Colonic mucosa (tissue), 4 donors: ENCODE measurements around the gene WDR35. TPM values are rescaled to one million over a fixed set of nuclear protein-coding genes. Genes with fewer than 3 reads are reported as not detected.

Source experiments
- DNase-seq: peaks from one replicate; pipeline ENCODE4 v3.0.0-alpha.2; 2020
- H3K27ac ChIP-seq: fragments of 200-600 bp; one replicate; pipeline ENCODE4 v1.8.0; 2021
- H3K27me3 ChIP-seq: fragments of 200-600 bp; one replicate; pipeline ENCODE4 v1.8.0; 2021
- H3K36me3 ChIP-seq: fragments of 200-600 bp; one replicate; pipeline ENCODE4 v1.8.0; 2021
- H3K4me1 ChIP-seq: fragments of 200-600 bp; one replicate; pipeline ENCODE4 v1.8.0; 2021; ENCODE audit warnings: mild to moderate bottlenecking
- H3K4me3 ChIP-seq: fragments of 200-600 bp; one replicate; pipeline ENCODE4 v1.8.0; 2021
- H3K9ac ChIP-seq, 2 donors: one replicate each; pipeline ENCODE4 v1.7.0; 2013; ENCODE audit warnings: control low read depth in 2 of 2, low read depth in 2 of 2, low read length in 2 of 2
- H3K9me3 ChIP-seq: fragments of 200-600 bp; one replicate; pipeline ENCODE4 v1.8.0; 2021
- CTCF ChIP-seq: fragments of 200-600 bp; IDR thresholded peaks from one replicate; pipeline ENCODE4 v1.8.0; 2022; ENCODE audit warnings: antibody characterized with exemption, mild to moderate bottlenecking
- intact Hi-C: fragments of 100-400 bp; cut with DNase I; formaldehyde crosslinking; loops from one replicate; pipeline ENCODE4 v1.14.1; 2022
- total RNA-seq, 2 donors: library from RNA; stranded (reverse); fragmentation: NEBNext Ultra II Directional in 1 of 2; extraction: Animal tissue kit (Norgen Biotek cat#: 25700) in 1 of 2; gene quantifications; one replicate each; pipeline ENCODE4 v1.2.1, GENCODE V29; 2021
- donor health status: healthy.
- donor health status: DM: no; HTN: no; CAD: no.
- donor health status: DM: no; HTN: no; CAD: no.

Gene WDR35
- total RNA-seq, 2 donors from 2014 or later, result 1.7 to 2.2 TPM

GRCh38 chr2:19942199-19942598 lies 47.7 kb downstream of the WDR35 start:
- Histone ChIP-seq H3K36me3 (no peaks in the 10 kb centered on the region), H3K9ac (no peak overlapping the region), H3K27me3 (no peaks in the 10 kb centered on the region), H3K4me1 (no peaks in the 10 kb centered on the region), H3K27ac (no peak overlapping the region), H3K4me3 (no peak overlapping the region), H3K9me3 (no peaks in the 10 kb centered on the region)
- intact Hi-C loops, result no loop called here
- no peak for DNase-seq
- no peak for TF ChIP-seq CTCF

DNA sequence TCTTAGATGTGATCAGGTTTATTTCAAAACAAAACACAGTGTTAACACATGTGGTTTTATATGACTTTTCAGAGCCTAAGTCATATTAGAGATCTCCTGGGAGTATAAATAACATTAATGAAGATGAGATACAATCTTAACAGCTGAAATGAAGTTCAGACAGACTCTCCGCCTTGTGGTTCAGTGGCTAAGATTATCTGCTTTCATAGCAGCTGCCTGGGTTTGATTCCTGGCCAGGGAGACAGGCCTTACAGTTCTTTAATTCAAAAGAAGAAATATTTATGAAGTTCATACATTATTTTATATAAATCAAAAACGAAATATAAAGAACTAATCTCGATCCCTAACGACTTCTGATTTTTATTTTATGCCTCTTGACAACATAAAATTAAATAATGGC lies 52.9 kb downstream of the WDR35 start:
- intact Hi-C loops, result no loop called here
- no peak overlapping the region for H3K27ac ChIP-seq

GRCh38 chr2:19936203-19936602 lies 53.7 kb downstream of the WDR35 start:
- no peaks in the 10 kb centered on the region for H3K36me3 ChIP-seq
- no peak overlapping the region for H3K27ac ChIP-seq
- H3K4me1 ChIP-seq, result no peaks in the 10 kb centered on the region
- no peak for DNase-seq
- H3K4me3 ChIP-seq, result no peak overlapping the region
- no peaks in the 10 kb centered on the region for H3K9me3 ChIP-seq
- TF ChIP-seq CTCF, result no peak
- H3K27me3 ChIP-seq, result no peaks in the 10 kb centered on the region
- intact Hi-C loops, result no loop called here
- no peak overlapping the region for H3K9ac ChIP-seq

More for the DNA sequence above, 52.9 kb downstream of the WDR35 start:
- Histone ChIP-seq H3K4me1 (no peaks in the 10 kb centered on the region), H3K9me3 (no peaks in the 10 kb centered on the region), H3K4me3 (no peak overlapping the region), H3K9ac (no peak overlapping the region), H3K36me3 (no peaks in the 10 kb centered on the region), H3K27me3 (no peaks in the 10 kb centered on the region)
- no peak for TF ChIP-seq CTCF
- DNase-seq, result no peak

GRCh38 chr2:19933351-19933981 lies 56.4 kb downstream of the WDR35 start:
- DNase-seq, result no peak
- H3K9ac ChIP-seq, result no peak overlapping the region
- no peak overlapping the region for H3K4me3 ChIP-seq
- H3K36me3 ChIP-seq, result no peaks in the 10 kb centered on the region
- no peak for TF ChIP-seq CTCF
- no peaks in the 10 kb centered on the region for H3K27me3 ChIP-seq
- no peaks in the 10 kb centered on the region for H3K9me3 ChIP-seq
- H3K4me1 ChIP-seq, result no peaks in the 10 kb centered on the region
- intact Hi-C loops, result no loop called here
- H3K27ac ChIP-seq, result no peak overlapping the region

GRCh38 chr2:19932928-19933327 lies 57.0 kb downstream of the WDR35 start:
- Histone ChIP-seq H3K27ac (no peak overlapping the region), H3K9me3 (no peaks in the 10 kb centered on the region), H3K36me3 (no peaks in the 10 kb centered on the region), H3K4me1 (no peaks in the 10 kb centered on the region), H3K27me3 (no peaks in the 10 kb centered on the region), H3K4me3 (no peak overlapping the region), H3K9ac (no peak overlapping the region)
- intact Hi-C loops, result no loop called here
- TF ChIP-seq CTCF, result no peak
- no peak for DNase-seq
